Adrenal gland (tissue), 12 donors: ENCODE measurements around the gene MOAP1. TPM values are rescaled to one million over a fixed set of nuclear protein-coding genes. Genes with fewer than 3 reads are reported as not detected.
A peak's percentile ranks its signal among the peaks of the same experiment; 100 is the strongest.

Experiments used
- DNase-seq, 7 donors: peaks; one replicate each; pipeline ENCODE4 v3.0.0-alpha.2; 2019 to 2020
- H3K27ac ChIP-seq, 5 donors: fragments of 200-600 bp; sonication (generic) in 4 of 5; 1 replicate in 3 of 5; 2 replicates in 2 of 5; pipeline versions ENCODE4 v1.5.1 to v1.8.0; 2016 to 2020; ENCODE audit warnings: mild to moderate bottlenecking in 1 of 5
- H3K27me3 ChIP-seq: fragments of 200-600 bp; 2 replicates; pipeline ENCODE4 v1.8.0; 2021
- H3K36me3 ChIP-seq, 2 donors: fragments of 200-600 bp; replicated peaks in 1 of 2; 1 replicate in 1 of 2; 2 replicates in 1 of 2; pipeline versions ENCODE4 v1.5.1 to v1.8.0; 2018 to 2022
- H3K4me1 ChIP-seq, 2 donors: fragments of 200-600 bp; replicated peaks in 1 of 2; 1 replicate in 1 of 2; 2 replicates in 1 of 2; pipeline versions ENCODE4 v1.5.1 to v1.8.0; 2018 to 2021
- H3K4me3 ChIP-seq, 4 donors: fragments of 200-600 bp; sonication (generic) in 3 of 4; one replicate each; pipeline ENCODE4 v1.5.1; 2016 to 2018
- H3K9me3 ChIP-seq, 3 donors: fragments of 200-600 bp; sonication (generic) in 1 of 3; replicated peaks in 1 of 3; 1 replicate in 2 of 3; 2 replicates in 1 of 3; pipeline versions ENCODE4 v1.5.1 to v1.8.0; 2016 to 2021
- CTCF ChIP-seq, 6 experiments: fragments of 450-650 bp in 4 of 6; fragments of 200-600 bp in 2 of 6; sonication (generic) in 1 of 6; IDR thresholded peaks; 1 replicate in 5 of 6; 2 replicates in 1 of 6; pipeline versions ENCODE4 v1.5.1 to v1.8.0; 2016 to 2021; ENCODE audit warnings: antibody characterized with exemption in 6 of 6, mild to moderate bottlenecking in 2 of 6, moderate library complexity in 1 of 6
- POLR2A ChIP-seq, 2 donors: fragments of 450-650 bp; IDR thresholded peaks; one replicate each; pipeline ENCODE4 v1.6.1; 2017; ENCODE audit warnings: antibody characterized with exemption in 2 of 2, mild to moderate bottlenecking in 2 of 2, moderate library complexity in 1 of 2
- WGBS, 4 donors: extraction: QIAGEN DNeasy Blood & Tissue Kit in 2 of 4; methylation state at CpG; one replicate each; pipeline versions ENCODE4 v1.1.5 to v1.1.7; 2013 to 2017; 5-methylcytosine and 5-hydroxymethylcytosine counted together
- intact Hi-C, 2 donors: fragments of 100-400 bp; cut with DNase I; formaldehyde crosslinking; loops; one replicate each; pipeline versions ENCODE4 v1.14.1 to v1.15.0; 2022 to 2023
- polyA plus RNA-seq, 3 donors: library from polyadenylated mRNA; stranded (reverse); fragments of 200-250 nt in 2 of 3; fragments of 350-450 nt in 1 of 3; fragmentation: Illumina TruSeq in 1 of 3; extraction: RNeasy Lipid Tissue Mini Kit (QIAGEN cat#74804) in 1 of 3; gene quantifications; one replicate each; pipeline ENCODE4 v1.2.3, GENCODE V29; 2013 to 2014
- total RNA-seq, 9 donors: library from RNA; depleted of rRNA in 4 of 9; stranded (reverse); fragments of >200 nt in 4 of 9; fragments of 120-200 nt in 1 of 9; fragmentation: NEBNext Ultra II Directional in 1 of 9; extraction: Animal tissue kit (Norgen Biotek cat#: 25700) in 1 of 9; gene quantifications; one replicate each; pipeline versions ENCODE4 v1.1.0 to v1.2.4, GENCODE V29; 2013 to 2023
- donor health status: healthy with polysubstance abuse.
- donor health status: Bipolar disorder and iron deficiency.
- donor health status: DM: yes; HTN: yes; CAD: no.
- donor health status: DM: no; HTN: no; CAD: no.
- donor health status: DM: no; HTN: no; CAD: no.
- donor health status: DM: yes; HTN: yes; CAD: no.

Gene MOAP1
- total and polyA plus RNA-seq, 12 donors, result 12.7 to 72.5 (median 38.6) TPM

- peak overlapping the region in 1 of 4 donors; percentile 40 for H3K4me3 ChIP-seq
- H3K27ac ChIP-seq, result no peak overlapping the region
- no peak for TF ChIP-seq CTCF (IDR thresholded peaks at IDR 0.05)
- DNase-seq, result peak in 6 of 7 donors; percentile 22 to 54 (median 31)
- H3K36me3 ChIP-seq, result peaks cover 0 to 20% of the 10 kb centered on the region in 2 donors
- no peaks in the 10 kb centered on the region for H3K27me3 ChIP-seq
- no peaks in the 10 kb centered on the region for H3K9me3 ChIP-seq
- intact Hi-C loops, result loop anchor here (10.0 kb wide), 2 partner anchors 103 to 313 kb away; partner anchors contain the start of gene BTBD7 (in 1 of the 2)
- WGBS, 4 donors, result 23 to 39% (median 31%) methylated on average over 26 to 39 of the region's 39 CpGs
- no peaks in the 10 kb centered on the region for H3K4me1 ChIP-seq
These were observed 46.7 kb upstream of the MOAP1 start for GRCh38 chr14:93231129-93231979.

DNA sequence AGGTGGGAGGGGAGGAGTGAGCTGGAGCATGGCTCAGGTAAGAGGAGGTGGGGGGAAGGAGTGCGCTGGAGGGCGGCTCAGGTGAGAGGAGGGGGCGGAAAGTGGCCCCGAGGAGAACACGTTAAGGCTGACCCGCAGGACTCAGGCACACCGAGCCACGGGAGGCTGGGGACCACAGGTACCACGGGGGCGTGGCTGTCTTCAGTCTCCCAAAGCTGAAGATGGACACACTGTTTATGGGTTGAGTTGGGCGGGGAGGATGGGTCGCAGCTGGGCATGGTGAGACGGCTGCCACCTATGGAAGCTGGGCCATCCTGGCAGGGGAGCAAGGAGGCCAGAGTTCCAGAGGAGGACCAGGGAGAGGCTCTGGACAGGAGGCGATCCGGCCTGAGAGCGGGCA is 45.8 kb upstream of the MOAP1 start:
- TF ChIP-seq CTCF (IDR thresholded peaks at IDR 0.05) (no peak), POLR2A (IDR thresholded peaks at IDR 0.05) (no peak)
- intact Hi-C loops, result loop anchor here (10.0 kb wide), 2 partner anchors 104 to 314 kb away; partner anchors contain the start of gene BTBD7 (in 1 of the 2)
- Histone ChIP-seq H3K4me3 (no peak overlapping the region), H3K27me3 (no peaks in the 10 kb centered on the region), H3K27ac (no peak overlapping the region), H3K36me3 (peaks cover 0 to 20% of the 10 kb centered on the region in 2 donors), H3K9me3 (no peaks in the 10 kb centered on the region), H3K4me1 (no peaks in the 10 kb centered on the region)
- WGBS, 4 donors, result 93 to 98% (median 97%) methylated on average over 16 of the region's 16 CpGs
- DNase-seq, result no peak

- WGBS, 4 donors, result 93 to 98% (median 97%) methylated on average over 8 of the region's 8 CpGs
- peaks cover 0 to 26% of the 10 kb centered on the region in 2 donors for H3K36me3 ChIP-seq
- intact Hi-C loops, result no loop called here
These were observed 43.9 kb upstream of the MOAP1 start for GRCh38 chr14:93228550-93228949.

More at GRCh38 chr14:93228550-93228949, 43.9 kb upstream of the MOAP1 start:
- no peak for TF ChIP-seq POLR2A (IDR thresholded peaks at IDR 0.05)
- TF ChIP-seq CTCF (IDR thresholded peaks at IDR 0.05), result no peak
- Histone ChIP-seq H3K27ac (no peak overlapping the region), H3K9me3 (no peaks in the 10 kb centered on the region), H3K27me3 (no peaks in the 10 kb centered on the region), H3K4me3 (no peak overlapping the region), H3K4me1 (no peaks in the 10 kb centered on the region)
- no peak for DNase-seq
